Measurements from ENCODE around the gene METTL26. TPM values are rescaled to one million over a fixed set of nuclear protein-coding genes. Genes with fewer than 3 reads are reported as not detected.

The METTL26 gene
- total and polyA plus RNA-seq, 9 of the 15 experiments (the other 6 are each of a cell fraction or from before 2014, with no cell fraction given): 7.3 to 262 (median 80.9) TPM

GRCh38 chr16:684071-684794 is 48.1 kb upstream of the METTL26 start, which contains the start of gene JMJD8 (continued):
- TF ChIP-seq PHF8 (IDR thresholded peaks at IDR 0.05; ENCODE audit: borderline replicate concordance, low read length): peak; percentile 62; the same call in 1 of the 2 replicates
- TF ChIP-seq ATF3 (IDR thresholded peaks at IDR 0.05): no peak
- TF ChIP-seq ATF3 (CRISPR knock-in tag; conservative IDR thresholded peaks at IDR 0.05): no peak
- TF ChIP-seq ARID3A (IDR thresholded peaks at IDR 0.05; ENCODE audit: borderline replicate concordance, low read depth, low read length): no peak
- no peak for TF ChIP-seq CREB5 (CRISPR knock-in tag; IDR thresholded peaks at IDR 0.05)
- TF ChIP-seq HCFC1 (IDR thresholded peaks at IDR 0.05; ENCODE audit: low read depth, low read length): peak; percentile 71
- TF ChIP-seq L3MBTL2 (IDR thresholded peaks at IDR 0.05): peak; percentile 97
- no peak; the same call in 1 of the 2 replicates for TF ChIP-seq ZKSCAN1 (IDR thresholded peaks at IDR 0.05; ENCODE audit: low read depth, low read length)
- TF ChIP-seq SIN3A (IDR thresholded peaks at IDR 0.05; ENCODE audit: borderline replicate concordance in 2 of 2, control insufficient read depth in 1 of 2, low read depth in 2 of 2, low read length in 2 of 2): peak; percentile 40 to 90; a peak in 3 of 4 replicates
- no peak for TF ChIP-seq PTTG1 (tag; IDR thresholded peaks at IDR 0.05; ENCODE audit: low read depth)
- peak in 1 of 2 experiments; percentile 40; a peak in 2 of 4 replicates for TF ChIP-seq RCOR1 (IDR thresholded peaks at IDR 0.05; ENCODE audit: borderline replicate concordance in 1 of 2, low read depth in 2 of 2, low read length in 2 of 2)
- TF ChIP-seq ZBTB8A (IDR thresholded peaks at IDR 0.05; ENCODE audit: partially characterized antibody): no peak
